ENCODE measurements around the gene PRM2. TPM values are rescaled to one million over a fixed set of nuclear protein-coding genes. Genes with fewer than 3 reads are reported as not detected.
"Not testable (repeated sequence)": the region's sequence is repeated elsewhere in the genome, so short reads cannot be mapped to it uniquely, and the experiment has no call there.

Gene PRM2
- total RNA-seq, 1 donor from 2014 or later: not detected

DNA sequence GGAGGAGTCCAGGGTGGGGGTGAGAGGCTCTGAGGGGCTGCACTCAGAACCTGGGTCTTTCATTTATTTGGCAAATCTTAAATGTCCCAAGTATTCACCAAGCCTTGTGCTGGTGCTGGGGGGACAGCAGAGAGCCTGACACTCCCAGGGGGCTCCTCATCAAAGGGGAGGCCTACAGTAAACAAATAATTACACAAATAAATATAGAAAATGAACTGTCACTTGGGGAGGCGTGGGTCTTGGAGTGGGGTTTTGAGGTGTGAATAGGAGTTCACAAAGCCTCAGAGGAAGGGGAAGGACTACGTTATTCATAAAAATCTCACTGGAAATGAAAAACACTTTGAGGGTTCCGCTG, 20.0 kb upstream of the PRM2 start:
- H3K27me3 Mint-ChIP-seq: no peaks in the 10 kb centered on the region

DNA sequence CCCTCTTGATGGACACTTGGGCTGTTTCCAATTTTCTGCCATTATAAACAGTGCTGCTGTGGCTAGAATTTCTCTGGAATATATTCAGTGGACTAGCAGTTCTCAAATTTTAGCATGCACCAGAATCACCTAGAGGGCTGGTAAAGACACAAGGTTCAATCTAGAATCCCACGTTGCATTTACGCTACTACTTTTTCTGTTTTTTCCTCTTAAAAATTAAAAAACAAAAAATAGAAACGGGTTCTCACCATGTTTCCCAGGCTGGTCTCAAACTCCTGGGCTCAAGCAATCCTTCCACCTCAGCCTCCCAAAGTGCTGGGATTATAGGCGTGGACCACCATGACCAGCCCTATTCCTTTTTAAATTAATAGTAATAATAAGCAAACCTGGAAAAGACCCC, 19.4 kb upstream of the PRM2 start:
- Mint-ChIP-seq H3K4me1 (ENCODE audit: low read depth) (peaks cover 28% of the 10 kb centered on the region), H3K4me3 (ENCODE audit: low read depth) (no peak overlapping the region), H3K27me3 (no peaks in the 10 kb centered on the region), H3K27ac (no peak overlapping the region), H3K9me3 (ENCODE audit: low read depth) (no peaks in the 10 kb centered on the region), H3K36me3 (ENCODE audit: insufficient read depth) (no peaks in the 10 kb centered on the region)
- no peak for DNase-seq (ENCODE audit: low spot score, unreplicated experiment)
- TF ChIP-seq, protein P1, sequence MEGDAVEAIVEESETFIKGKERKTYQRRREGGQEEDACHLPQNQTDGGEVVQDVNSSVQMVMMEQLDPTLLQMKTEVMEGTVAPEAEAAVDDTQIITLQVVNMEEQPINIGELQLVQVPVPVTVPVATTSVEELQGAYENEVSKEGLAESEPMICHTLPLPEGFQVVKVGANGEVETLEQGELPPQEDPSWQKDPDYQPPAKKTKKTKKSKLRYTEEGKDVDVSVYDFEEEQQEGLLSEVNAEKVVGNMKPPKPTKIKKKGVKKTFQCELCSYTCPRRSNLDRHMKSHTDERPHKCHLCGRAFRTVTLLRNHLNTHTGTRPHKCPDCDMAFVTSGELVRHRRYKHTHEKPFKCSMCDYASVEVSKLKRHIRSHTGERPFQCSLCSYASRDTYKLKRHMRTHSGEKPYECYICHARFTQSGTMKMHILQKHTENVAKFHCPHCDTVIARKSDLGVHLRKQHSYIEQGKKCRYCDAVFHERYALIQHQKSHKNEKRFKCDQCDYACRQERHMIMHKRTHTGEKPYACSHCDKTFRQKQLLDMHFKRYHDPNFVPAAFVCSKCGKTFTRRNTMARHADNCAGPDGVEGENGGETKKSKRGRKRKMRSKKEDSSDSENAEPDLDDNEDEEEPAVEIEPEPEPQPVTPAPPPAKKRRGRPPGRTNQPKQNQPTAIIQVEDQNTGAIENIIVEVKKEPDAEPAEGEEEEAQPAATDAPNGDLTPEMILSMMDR (IDR thresholded peaks at IDR 0.05; ENCODE audit: unreplicated experiment): no peak

More for the DNA sequence above, 20.0 kb upstream of the PRM2 start:
- no peak for DNase-seq (ENCODE audit: low spot score, unreplicated experiment)
- no peaks in the 10 kb centered on the region for H3K36me3 Mint-ChIP-seq (ENCODE audit: insufficient read depth)
- peaks cover 27% of the 10 kb centered on the region for H3K4me1 Mint-ChIP-seq (ENCODE audit: low read depth)
- H3K27ac Mint-ChIP-seq: peak overlapping the region; percentile 81
- no peaks in the 10 kb centered on the region for H3K9me3 Mint-ChIP-seq (ENCODE audit: low read depth)
- TF ChIP-seq, protein P1 (IDR thresholded peaks at IDR 0.05; ENCODE audit: unreplicated experiment): no peak
- no peak overlapping the region for H3K4me3 Mint-ChIP-seq (ENCODE audit: low read depth)

DNA sequence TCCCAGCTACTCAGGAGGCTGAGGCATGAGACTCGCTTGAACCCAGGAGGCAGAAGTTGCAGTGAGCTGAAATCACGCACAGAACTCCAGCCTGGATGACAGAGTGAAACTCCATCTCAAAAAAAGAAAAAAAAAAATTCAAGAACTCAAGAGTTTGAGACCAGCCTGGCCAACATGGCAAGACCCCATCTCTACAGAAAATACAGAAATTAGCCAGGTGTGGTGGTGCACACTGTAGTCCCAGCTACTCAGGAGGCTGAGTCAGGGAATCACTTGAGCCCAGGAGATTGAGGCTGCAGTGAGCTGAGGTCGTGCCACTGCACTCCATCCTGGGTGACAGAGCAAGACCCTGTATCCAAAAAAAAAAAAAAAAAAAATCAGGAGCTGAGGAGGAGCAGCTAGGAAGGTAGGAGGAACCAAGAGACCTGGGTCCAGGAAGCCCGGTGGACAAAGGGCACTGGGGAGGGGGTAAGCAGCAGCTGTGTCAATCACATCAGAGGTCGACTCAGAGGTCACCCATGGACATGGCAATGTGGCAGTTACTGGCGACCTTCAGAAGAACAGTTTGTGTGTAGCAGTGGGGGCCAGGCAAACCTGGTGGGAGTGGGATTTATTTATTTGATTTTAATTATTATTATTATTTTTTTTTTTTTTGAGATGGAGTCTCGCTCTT, 15.9 kb upstream of the PRM2 start:
- no peak overlapping the region for H3K27ac Mint-ChIP-seq
- no peaks in the 10 kb centered on the region for H3K36me3 Mint-ChIP-seq (ENCODE audit: insufficient read depth)
- DNase-seq (ENCODE audit: low spot score, unreplicated experiment): no peak
- H3K4me3 Mint-ChIP-seq (ENCODE audit: low read depth): no peak overlapping the region
- no peaks in the 10 kb centered on the region for H3K9me3 Mint-ChIP-seq (ENCODE audit: low read depth)
- peaks cover 19% of the 10 kb centered on the region for H3K4me1 Mint-ChIP-seq (ENCODE audit: low read depth)
- TF ChIP-seq, protein P1 (IDR thresholded peaks at IDR 0.05; ENCODE audit: unreplicated experiment): no peak
- H3K27me3 Mint-ChIP-seq: no peaks in the 10 kb centered on the region

DNA sequence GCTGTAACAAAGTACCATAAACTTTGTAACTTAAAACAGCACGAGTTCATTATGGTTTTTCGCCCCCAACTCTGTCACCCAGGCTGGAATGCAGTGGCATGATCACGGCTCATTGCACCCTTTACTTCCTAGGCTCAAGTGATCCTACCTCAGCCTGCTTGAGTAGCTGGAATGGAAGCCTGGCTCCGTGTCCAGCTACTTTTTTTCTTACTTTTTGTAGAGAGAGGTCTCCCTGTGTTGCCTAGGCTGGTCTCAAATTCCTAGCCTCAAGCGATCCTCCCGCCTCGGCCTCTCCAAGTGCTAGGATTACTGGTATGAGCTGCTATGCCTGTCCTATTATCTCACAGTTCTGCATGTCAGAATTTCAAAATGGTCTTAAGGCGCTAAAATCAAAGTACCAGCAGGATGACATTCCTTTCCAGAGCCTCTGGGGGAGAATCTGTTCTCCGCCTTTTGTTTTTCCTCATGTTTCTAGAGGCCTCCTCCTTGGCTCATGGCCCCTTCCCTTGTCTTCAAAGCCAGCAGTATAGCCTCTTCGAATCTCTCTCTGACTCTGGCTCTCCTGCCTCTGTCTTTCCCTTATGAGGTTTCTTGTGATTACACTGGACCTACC, 14.9 kb upstream of the PRM2 start:
- no peak overlapping the region for H3K27ac Mint-ChIP-seq
- H3K4me3 Mint-ChIP-seq (ENCODE audit: low read depth): no peak overlapping the region
- H3K9me3 Mint-ChIP-seq (ENCODE audit: low read depth): no peaks in the 10 kb centered on the region

DNA sequence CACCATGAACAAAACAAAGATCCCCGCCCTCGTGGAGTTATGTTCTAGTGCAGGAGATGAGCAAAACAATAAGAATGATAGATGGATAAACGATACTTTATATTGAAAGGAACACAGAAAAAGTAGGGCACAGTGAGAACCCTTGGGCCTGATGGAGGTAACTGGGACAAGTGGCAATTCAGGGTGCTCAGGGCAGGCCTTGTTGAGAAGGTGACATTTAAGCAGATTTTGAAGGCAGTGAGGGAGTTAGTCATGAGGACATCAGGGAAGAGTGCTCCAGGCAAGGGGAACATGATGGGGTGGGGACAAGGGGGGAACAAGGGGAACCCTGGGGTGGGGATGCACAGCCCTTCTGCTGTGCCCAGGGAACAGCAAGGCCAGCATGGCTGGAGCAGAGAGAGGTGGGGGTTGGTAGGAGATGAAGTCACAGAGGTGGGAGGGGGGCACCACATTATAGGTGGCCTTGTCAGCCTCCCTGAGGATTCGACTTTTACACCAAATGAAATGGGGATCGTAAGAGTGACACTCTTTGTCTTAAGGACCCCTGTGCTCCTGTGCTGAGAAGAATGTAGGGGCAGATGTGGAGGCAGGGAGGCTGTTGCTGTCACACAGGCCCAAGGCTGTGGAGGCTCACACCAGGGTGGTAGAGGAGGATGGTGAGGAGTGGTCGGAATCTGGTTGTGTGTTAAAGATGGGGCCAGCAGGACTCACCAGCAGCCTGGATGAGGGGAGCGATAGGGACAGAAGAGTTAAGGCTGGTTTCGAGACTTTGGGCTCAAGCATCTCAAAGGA, 14.0 kb upstream of the PRM2 start:
- no peaks in the 10 kb centered on the region for H3K9me3 Mint-ChIP-seq (ENCODE audit: low read depth)
- no peak for DNase-seq (ENCODE audit: low spot score, unreplicated experiment)
- no peaks in the 10 kb centered on the region for H3K36me3 Mint-ChIP-seq (ENCODE audit: insufficient read depth)
- H3K27ac Mint-ChIP-seq: peak overlapping the region; percentile 58
- no peak overlapping the region for H3K4me3 Mint-ChIP-seq (ENCODE audit: low read depth)
- TF ChIP-seq, protein P1 (IDR thresholded peaks at IDR 0.05; ENCODE audit: unreplicated experiment): no peak
- no peaks in the 10 kb centered on the region for H3K27me3 Mint-ChIP-seq
- H3K4me1 Mint-ChIP-seq (ENCODE audit: low read depth): peaks cover 11% of the 10 kb centered on the region

More for the DNA sequence above, 14.9 kb upstream of the PRM2 start:
- no peak for DNase-seq (ENCODE audit: low spot score, unreplicated experiment)
- H3K36me3 Mint-ChIP-seq (ENCODE audit: insufficient read depth): no peaks in the 10 kb centered on the region
- no peaks in the 10 kb centered on the region for H3K27me3 Mint-ChIP-seq
- TF ChIP-seq, protein P1 (IDR thresholded peaks at IDR 0.05; ENCODE audit: unreplicated experiment): no peak
- peaks cover 11% of the 10 kb centered on the region for H3K4me1 Mint-ChIP-seq (ENCODE audit: low read depth)

DNA sequence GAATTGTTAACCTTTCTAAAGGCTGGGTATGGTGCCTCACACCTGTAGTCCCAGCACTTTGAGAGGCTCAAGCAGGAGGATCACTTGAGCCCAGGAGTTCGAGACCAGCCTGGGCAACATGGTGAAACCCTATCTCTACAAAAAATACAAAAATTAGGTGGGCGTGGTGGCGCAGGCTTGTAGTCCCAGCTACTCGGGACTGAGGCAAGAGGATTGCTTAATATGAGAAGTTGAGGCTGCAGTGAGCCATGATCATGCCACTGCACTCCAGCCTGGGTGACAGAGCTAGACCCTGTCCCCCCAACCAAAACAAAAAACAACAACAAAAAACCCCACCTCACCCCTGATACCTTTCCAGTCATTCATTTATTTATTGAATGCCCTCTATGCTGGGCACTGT, 13.4 kb upstream of the PRM2 start:
- DNase-seq (ENCODE audit: low spot score, unreplicated experiment); H3K36me3 Mint-ChIP-seq (ENCODE audit: insufficient read depth); H3K27ac Mint-ChIP-seq; H3K4me1 Mint-ChIP-seq (ENCODE audit: low read depth); H3K4me3 Mint-ChIP-seq (ENCODE audit: low read depth); H3K27me3 Mint-ChIP-seq; H3K9me3 Mint-ChIP-seq (ENCODE audit: low read depth): not testable (repeated sequence)
